Renal cortex interstitium (tissue), 11 donors: ENCODE results near the gene DHX35. TPM values are rescaled to one million over a fixed set of nuclear protein-coding genes. Genes with fewer than 3 reads are reported as not detected.

Source experiments
- DNase-seq, 11 donors: peaks; one replicate each; pipeline ENCODE4 v3.0.0-alpha.2; 2013; ENCODE audit warnings: low read depth in 9 of 11, low spot score in 4 of 11; ENCODE audit errors: extremely low read depth in 1 of 11
- polyA plus RNA-seq, 3 donors: library from polyadenylated mRNA; unstranded; fragments of 120-200 nt; gene quantifications; one replicate each; pipeline ENCODE4 v1.2.1, GENCODE V29; 2013; ENCODE audit not compliant: insufficient read length in 3 of 3

DHX35 gene
- polyA plus RNA-seq, 3 donors, result 15.8 to 17.2 (median 16.9) TPM

DNA sequence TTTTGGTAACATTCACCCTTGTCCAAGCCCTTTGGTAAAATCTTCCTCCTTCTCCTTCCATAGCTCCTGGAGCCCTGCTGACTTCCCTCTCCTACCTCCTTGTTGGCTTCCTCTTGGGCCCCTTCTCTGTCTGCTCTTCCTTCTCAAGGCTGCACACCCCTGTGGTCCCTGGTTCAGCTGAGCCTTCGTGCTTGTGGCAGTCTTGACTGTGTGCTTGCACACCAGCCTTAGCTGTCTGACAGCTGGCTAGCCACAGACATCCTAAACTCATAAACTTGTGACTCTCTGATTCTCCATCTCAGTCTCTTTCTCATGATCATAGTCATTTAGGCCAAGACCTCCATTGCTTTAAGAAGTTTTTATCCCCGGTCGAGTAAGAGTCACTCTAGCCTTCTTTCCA, 37.1 kb downstream of the DHX35 start:
- no peak for DNase-seq

DNA sequence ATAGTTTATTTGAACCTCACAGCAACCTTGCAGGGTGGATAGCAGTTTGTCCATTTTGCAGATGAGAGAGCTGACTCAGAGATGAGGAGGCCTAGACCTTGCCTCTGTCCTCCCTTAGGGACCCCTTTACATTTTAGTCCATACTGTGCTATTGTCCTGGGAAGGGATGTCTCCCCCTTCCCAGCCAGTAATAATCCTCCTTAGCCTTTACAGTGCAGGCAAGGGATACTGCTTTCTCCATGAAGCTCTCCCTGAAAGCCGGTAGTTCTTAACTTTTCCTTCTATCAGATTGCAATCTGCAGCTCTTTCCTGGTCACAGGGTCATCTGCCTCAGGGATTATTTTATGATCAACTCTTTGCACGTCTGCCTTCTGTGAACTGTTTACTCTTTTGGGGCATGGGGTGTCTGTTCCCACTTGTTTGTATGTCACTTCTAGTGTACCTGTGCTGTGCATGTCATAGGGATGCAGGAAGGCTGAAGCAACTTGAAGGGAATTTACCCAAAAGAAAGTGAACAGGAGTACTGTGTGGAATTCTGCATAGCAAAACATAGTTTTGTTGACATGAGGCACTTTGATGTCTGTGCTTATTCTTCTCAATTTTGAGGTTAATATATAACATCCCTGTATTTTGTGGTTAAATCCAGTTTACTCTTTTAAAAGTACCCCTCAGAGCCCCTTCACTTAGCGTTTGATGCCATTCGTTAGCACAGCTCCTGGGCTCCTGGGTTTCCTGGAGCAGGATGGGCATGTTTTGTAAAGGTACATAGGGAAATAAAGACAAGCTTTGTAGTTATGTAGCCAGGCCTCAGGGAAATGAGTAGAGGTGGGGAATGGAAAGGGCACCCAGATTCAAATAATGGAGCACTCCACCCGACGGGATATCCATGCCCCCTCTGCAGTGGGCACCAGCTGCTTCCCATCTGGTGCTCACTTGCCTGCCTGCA, 38.1 kb downstream of the DHX35 start:
- no peak for DNase-seq

GRCh38 chr20:39004508-39004907, 42.4 kb downstream of the DHX35 start:
- no peak for DNase-seq

DNA sequence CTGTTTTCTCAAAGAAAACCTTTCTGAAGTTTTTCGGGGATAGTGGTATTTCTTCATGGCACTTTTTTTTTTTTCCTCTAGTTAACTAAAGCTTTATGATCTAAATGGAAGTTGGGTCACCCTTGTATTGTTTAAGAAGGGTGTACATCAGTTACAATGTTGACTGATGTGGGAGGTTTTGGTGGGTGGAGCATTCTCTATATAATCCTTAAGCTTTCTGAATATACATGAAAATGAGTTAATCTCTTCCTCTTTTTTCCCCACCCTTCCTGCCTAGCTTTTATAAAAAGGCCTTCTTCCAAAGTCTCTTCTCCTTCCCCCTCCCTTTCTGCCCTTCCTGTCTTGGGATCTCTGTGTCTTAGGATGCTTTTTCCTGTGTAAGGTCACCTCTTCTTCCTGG, 47.2 kb downstream of the DHX35 start:
- no peak for DNase-seq

- no peak for DNase-seq
These were observed 48.4 kb downstream of the DHX35 start for GRCh38 chr20:39010496-39010895.

GRCh38 chr20:39013662-39014109, 51.5 kb downstream of the DHX35 start:
- DNase-seq, result no peak

GRCh38 chr20:39016041-39016440, 53.9 kb downstream of the DHX35 start:
- DNase-seq, result no peak

GRCh38 chr20:39016506-39016905, 54.4 kb downstream of the DHX35 start:
- DNase-seq, result no peak

DNA sequence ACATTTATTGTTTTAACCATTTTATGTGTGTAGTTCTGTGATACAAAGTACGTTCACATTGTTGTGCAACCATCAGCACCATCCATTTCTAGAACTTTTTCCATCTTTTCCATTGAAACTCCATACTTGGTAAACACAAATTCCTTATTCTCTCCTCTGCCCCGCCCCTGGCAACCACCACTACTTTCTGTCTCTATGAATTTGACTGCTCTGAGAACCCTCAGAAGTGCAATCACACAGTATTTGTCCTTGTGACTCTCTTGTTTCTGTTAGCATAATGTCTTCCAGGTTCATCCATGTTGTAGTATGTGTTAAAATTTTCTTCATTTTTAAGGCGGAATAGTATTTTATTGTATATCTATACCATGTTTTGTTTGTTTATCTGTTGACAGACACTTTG, 56.9 kb downstream of the DHX35 start:
- no peak for DNase-seq

DNA sequence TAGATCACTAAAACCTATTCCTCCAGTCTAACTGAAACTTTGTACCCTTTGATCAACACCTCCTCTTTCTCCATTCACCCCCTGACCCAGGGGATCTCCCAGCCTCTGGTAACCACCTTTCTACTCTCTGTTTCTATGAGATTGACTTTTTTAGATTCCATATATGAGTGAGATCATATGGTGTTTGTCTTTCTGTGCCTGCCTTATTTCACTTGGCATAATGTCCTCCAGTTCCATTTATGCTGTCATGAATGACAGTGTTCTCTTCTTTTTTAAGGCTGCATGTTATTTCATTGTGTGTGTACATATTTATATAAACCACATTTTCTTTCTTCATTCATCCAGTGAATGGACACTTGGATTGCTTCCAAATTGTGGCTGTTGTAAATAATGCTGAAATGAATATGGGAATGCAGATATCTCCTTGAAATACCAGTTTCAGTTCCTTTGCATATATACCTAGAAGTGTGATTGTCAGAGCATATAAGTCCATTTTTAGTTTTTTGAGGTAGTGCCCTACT, 57.7 kb downstream of the DHX35 start:
- no peak for DNase-seq

DNA sequence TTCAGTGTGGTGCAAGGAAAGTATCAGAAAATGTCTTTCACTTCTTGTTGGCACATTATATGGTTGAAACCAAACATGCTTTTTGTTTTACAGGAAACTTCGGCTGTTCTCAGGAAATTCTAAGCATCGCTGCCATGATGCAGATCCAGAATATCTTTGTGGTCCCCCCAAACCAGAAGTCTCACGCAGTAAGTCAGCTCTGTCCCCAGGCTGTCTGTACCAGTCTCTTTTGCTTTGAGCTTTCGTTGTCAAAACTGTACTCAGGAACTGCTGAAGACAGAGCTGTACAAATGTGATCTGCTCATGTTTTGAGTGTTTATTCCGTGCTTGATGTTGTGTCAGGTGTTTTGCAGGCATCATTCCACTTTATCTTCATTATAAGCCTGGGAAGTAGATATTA, 59.6 kb downstream of the DHX35 start:
- DNase-seq, result no peak

DNA sequence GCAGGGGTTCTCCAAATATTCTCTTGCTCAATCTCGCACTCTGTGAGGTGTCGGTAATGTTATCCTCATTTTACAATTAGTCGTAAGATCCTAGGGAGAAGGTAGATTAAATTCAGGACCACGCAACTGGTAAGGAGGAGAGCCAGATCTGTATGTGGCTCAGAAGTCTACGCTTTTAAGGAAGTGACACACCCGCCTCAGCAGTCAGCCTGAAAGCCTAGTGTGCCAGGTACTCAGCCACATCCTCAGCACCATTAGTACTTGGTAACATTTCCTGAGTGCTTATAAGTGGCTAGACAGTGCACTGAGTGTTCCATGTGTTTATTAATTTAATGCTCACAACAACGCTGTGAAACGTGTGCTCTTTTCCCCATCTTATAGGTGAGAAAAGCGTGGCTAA, 63.7 kb downstream of the DHX35 start:
- no peak for DNase-seq

DNA sequence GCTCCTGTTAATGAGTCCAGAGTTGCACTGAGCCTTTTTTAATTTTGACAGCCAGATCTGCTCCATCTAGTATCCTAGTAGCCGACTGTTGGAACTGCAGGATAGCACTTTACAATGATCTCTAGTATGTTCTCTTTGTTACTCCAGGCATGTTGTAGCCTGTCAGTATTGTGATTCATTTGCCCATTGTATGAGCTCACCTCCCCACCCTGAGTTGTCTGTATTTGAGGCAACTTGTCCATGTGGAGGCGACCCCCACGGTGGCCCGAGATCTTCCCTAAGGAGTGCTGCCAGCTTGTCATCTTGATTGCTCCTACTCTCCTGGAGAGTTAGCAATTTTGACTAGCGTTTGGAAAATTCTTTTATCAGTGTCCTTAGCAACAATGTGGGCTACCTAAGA, 67.2 kb downstream of the DHX35 start:
- no peak for DNase-seq

DNA sequence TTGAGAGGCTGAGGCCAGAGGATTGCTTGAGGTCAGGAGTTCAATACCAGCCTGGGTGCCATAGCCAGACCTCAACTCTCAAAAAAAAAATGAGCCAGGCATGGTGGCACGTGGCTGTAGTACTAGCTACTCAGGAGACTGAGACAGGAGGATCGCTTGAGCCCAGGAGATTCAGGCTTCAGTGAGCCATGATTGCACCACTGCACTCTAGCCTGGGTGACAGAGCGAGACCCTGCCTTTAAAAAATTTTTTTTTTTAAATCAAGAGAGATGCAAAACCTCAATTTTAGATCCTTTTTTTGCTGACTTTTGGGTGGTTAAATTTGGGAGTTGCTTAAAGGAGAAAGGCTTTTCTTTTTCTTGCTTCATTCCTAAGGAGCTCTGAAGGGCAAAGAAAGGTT, 70.9 kb downstream of the DHX35 start:
- DNase-seq, result no peak

DNA sequence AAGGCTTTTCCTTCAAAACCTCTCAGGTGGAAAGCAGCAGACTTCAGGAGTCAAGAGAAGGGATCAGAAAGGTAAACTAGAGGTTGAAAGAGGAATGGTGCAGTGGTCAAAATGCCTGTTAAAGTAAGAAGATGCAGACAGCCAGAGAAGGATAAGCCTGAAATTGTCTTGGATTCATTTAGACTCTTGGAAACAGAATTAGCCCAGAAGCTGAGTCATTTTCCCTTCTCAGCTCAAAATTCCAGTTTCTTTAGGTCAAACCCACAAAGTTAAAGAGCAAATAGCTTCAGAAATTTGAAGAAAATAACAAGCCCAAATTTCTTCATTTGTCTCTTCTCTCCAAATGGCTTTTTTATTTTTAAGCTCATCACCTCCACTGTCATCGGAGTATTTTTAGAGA, 73.9 kb downstream of the DHX35 start:
- no peak for DNase-seq

DNA sequence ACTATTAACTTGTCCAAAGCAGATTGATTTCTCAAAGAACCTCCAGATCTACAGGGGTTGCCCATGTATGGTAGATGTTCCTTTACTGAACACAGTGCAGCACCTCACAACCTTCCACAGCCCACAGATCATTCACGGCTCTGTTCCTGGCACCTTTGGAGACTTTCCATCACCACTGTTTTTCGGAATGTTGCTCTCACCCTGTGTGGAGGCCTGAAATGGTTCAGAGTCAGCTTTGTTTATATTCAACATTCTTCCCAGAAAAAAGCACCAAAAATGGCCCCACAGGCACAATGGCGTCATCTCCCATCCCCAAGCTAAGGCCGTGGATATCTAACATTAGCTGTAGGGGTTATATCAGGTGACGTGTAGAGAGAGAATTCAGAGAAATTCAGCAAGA, 74.7 kb downstream of the DHX35 start:
- DNase-seq, result no peak

- no peak for DNase-seq
These were observed 75.9 kb downstream of the DHX35 start for GRCh38 chr20:39038047-39038446.

DNA sequence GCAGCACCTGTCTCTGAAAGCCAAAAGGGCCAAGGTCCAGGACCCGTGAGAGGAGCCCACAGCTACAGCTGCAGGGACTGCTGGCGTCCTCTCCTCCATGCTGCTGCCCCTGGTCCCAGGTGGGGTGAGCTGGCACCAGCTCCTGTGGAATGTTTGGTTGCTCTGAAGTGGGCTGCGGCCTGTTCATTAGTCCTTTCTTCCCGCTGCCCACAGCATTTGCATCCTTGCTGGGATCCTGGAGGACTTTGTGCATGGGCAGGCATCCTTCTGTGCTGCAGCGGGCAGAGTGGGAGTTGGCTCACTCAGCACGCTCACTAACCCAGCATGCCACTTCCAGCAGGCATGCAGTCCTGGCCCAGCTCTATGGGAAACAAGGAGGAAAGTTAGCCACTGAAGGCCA, 76.4 kb downstream of the DHX35 start:
- no peak for DNase-seq

GRCh38 chr20:39039261-39039660, 77.1 kb downstream of the DHX35 start:
- no peak for DNase-seq

DNA sequence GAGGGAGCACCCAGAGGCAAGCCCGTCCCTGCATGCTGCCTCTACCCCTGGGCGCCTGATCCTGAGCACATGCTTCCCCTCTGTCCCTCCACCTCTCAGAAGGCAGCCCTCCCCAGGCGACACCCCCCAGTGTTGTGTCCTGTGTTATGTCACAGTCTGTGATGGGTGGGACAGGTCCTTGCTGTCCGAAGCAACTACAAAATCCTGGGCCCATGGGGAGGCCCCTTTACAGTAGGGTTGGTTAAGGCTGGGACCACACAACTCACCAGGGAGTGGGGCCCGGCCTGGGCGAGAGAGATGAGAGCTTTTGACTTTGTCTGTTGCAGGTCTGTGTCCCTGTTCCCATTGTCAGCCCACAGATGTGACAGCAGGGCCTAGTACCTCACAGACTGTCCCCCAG, 78.0 kb downstream of the DHX35 start:
- DNase-seq, result no peak

GRCh38 chr20:39041067-39041466, 78.9 kb downstream of the DHX35 start:
- DNase-seq, result no peak
